ENCODE data around the gene CFAP97D2.
"Not testable (repeated sequence)": the region's sequence is repeated elsewhere in the genome, so short reads cannot be mapped to it uniquely, and the experiment has no call there.

Gene CFAP97D2

GRCh38 chr13:114234645-114235421, 55.8 kb downstream of the CFAP97D2 start, which contains the start of gene CDC16:
Gene CDC16, plus strand, starts transcription at chr13:114234897. Its CDS starts 188 bp downstream, at chr13:114235085.
- peak; percentile 44 to 87 for DNase-seq (ENCODE audit: low read depth in 2 of 2)

- DNase-seq (ENCODE audit: low read depth in 2 of 2), result no peak
Observed at GRCh38 chr13:114235697-114236096, 56.6 kb downstream of the CFAP97D2 start.

- no peak for DNase-seq (ENCODE audit: low read depth in 2 of 2)
Observed at GRCh38 chr13:114236227-114236626, 57.2 kb downstream of the CFAP97D2 start.

- DNase-seq (ENCODE audit: low read depth in 2 of 2), result no peak
Observed at GRCh38 chr13:114237415-114238112, 58.5 kb downstream of the CFAP97D2 start.

GRCh38 chr13:114241918-114242317, 62.9 kb downstream of the CFAP97D2 start:
- DNase-seq (ENCODE audit: low read depth in 2 of 2), result no peak

- no peak for DNase-seq (ENCODE audit: low read depth in 2 of 2)
Observed at GRCh38 chr13:114243971-114244370, 64.9 kb downstream of the CFAP97D2 start.

- DNase-seq (ENCODE audit: low read depth in 2 of 2), result no peak
Observed at GRCh38 chr13:114244637-114245036, 65.6 kb downstream of the CFAP97D2 start.

GRCh38 chr13:114248011-114248410, 69.0 kb downstream of the CFAP97D2 start:
- DNase-seq (ENCODE audit: low read depth in 2 of 2), result no peak

GRCh38 chr13:114249077-114249476, 70.0 kb downstream of the CFAP97D2 start:
- DNase-seq (ENCODE audit: low read depth in 2 of 2), result no peak

- DNase-seq (ENCODE audit: low read depth in 2 of 2), result not testable (repeated sequence)
Observed at GRCh38 chr13:114251639-114252440, 72.8 kb downstream of the CFAP97D2 start.

GRCh38 chr13:114256547-114256946, 77.5 kb downstream of the CFAP97D2 start:
- no peak for DNase-seq (ENCODE audit: low read depth in 2 of 2)

- DNase-seq (ENCODE audit: low read depth in 2 of 2), result no peak
Observed at GRCh38 chr13:114257014-114257413, 78.0 kb downstream of the CFAP97D2 start.

GRCh38 chr13:114258589-114258988, 79.5 kb downstream of the CFAP97D2 start:
- no peak for DNase-seq (ENCODE audit: low read depth in 2 of 2)

GRCh38 chr13:114259374-114259773, 80.3 kb downstream of the CFAP97D2 start:
- DNase-seq (ENCODE audit: low read depth in 2 of 2), result no peak

GRCh38 chr13:114259974-114260373, 80.9 kb downstream of the CFAP97D2 start:
- no peak for DNase-seq (ENCODE audit: low read depth in 2 of 2)

- no peak for DNase-seq (ENCODE audit: low read depth in 2 of 2)
Observed at GRCh38 chr13:114260814-114261213, 81.8 kb downstream of the CFAP97D2 start.

- DNase-seq (ENCODE audit: low read depth in 2 of 2), result no peak
Observed at GRCh38 chr13:114261328-114261965, 82.4 kb downstream of the CFAP97D2 start.

GRCh38 chr13:114263578-114263977, 84.5 kb downstream of the CFAP97D2 start:
- DNase-seq (ENCODE audit: low read depth in 2 of 2), result no peak

GRCh38 chr13:114264313-114264712, 85.3 kb downstream of the CFAP97D2 start:
- not testable (repeated sequence) for DNase-seq (ENCODE audit: low read depth in 2 of 2)

GRCh38 chr13:114264886-114265611, 86.0 kb downstream of the CFAP97D2 start:
- no peak for DNase-seq (ENCODE audit: low read depth in 2 of 2)

- no peak for DNase-seq (ENCODE audit: low read depth in 2 of 2)
Observed at GRCh38 chr13:114266241-114266640, 87.2 kb downstream of the CFAP97D2 start.
